Measurements from ENCODE around the gene APBA2.
"Not testable (repeated sequence)": the region's sequence is repeated elsewhere in the genome, so short reads cannot be mapped to it uniquely, and the experiment has no call there.

APBA2 gene

DNA sequence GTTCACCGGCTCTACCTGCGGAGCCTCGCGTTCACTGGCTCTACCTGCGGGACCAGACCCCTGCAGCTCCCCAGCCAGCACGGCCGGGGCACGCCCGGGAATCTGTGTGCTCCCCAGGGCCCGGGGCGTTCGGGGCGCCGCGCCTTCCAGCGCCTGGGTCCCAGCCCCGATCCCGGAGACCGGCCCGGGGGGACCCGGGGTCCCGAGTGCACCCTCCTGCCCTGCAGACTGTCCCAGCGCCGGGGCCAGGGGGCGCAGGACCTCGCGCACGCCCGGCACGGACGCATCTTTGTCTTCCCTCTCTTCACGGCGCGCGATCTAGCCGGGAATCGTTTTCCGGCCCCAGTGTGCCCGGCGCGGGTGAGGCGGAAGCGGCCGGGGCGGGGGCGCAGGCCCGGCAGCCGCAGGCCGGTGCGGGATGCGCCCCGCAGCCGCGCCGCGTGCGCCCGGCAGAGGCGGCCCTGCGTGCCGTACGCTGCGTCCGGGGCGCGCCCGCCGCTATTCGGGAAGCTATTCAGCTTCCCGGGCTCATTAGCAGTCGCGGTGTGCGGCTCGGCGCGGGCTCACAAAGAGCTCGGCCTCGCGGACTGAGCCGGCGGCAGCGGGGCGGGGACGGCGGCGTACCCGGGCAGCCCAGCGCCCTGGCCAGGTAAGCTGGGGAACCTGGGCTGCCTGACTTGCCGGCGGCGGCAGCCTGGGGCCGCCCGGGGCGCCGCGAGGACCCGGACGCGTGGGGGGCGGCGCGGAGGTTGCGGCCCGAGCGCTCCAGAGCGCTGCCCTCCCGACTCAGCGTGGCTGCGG is at the start of gene APBA2:
Gene APBA2, plus strand, starts transcription at position 345 of the 801 bp plus-strand sequence. CDS start 167,911 bp downstream, outside the sequence.
- FAIRE-seq = no peak

DNA sequence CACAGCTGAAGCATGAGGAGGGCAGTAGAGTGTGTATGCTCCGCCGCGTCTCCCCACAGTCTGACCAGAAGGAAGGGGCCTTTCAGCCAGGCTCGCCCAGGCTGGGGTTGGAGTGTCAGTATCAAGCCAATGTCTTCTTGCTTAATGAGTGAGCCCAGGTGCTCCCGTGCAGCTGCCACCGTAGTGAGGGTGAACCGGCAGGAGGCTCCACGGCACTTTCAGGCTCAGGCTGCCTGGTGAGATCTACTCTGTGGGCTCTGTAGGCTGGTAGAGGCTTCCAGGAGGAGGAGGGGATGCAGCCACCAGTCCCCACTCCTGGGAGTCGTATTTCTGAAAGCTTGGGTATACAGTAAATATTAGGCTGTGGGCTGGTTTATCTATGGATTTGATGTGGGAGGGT is 45.5 kb upstream of the APBA2 start:
- not testable (repeated sequence) for FAIRE-seq

DNA sequence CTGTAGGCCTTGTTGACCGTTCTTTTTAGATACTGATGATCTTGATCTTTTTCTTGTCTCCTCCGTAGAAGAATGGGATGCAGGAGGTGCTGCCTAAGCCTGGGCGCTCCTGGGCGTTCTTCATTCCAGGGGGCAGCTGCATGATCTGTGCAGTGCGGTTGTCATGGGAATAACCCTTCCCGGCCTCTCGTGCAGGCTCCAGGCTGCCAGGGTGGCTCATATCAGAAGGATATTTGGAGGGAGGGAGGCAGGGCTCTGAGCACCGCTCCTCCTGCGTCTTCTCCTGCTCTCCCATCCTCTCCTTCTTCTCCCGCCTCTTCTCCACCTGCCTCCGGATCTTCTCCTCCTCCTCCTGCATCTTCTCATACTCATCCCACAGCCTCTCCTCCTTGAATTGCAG is 43.6 kb upstream of the APBA2 start:
- not testable (repeated sequence) for FAIRE-seq

DNA sequence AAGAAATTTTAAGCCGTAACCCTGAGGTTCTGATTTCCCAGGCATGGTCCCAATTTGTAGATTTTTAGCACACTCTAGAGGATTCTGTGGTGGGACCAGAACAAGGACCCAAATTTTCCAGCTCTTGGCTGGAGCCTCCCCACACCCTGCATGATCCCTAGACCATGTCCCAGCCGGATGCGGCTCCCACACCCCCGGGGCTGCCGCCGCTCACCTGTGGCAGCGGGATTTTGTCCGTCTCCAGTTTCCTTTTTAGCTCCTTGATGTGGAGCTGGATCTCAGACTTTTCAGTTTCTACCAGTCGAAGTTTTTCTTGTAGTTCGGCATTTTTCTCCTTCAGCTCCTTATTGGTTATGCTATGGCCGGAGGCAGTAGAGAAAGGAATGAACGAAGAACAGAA is 42.3 kb upstream of the APBA2 start:
- not testable (repeated sequence) for FAIRE-seq

DNA sequence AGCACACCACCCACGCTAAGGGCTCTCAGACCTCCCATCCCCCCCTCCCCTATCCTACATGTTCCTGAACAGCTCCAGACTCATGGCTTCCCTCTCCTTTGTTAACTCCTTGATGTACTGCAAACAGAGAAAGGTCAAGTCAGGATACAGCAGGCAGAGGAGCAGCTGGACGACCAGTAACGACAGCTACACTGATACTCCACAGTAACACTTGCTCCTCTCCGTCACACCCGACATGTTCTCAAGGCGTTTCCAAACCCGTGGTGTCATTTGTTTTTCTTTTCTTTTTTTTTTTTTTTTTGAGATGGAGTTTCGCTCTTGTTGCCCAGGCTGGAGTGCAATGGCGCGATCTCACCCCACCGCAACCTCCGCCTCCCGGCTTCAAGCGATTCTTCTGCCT is 41.6 kb upstream of the APBA2 start:
- not testable (repeated sequence) for FAIRE-seq

DNA sequence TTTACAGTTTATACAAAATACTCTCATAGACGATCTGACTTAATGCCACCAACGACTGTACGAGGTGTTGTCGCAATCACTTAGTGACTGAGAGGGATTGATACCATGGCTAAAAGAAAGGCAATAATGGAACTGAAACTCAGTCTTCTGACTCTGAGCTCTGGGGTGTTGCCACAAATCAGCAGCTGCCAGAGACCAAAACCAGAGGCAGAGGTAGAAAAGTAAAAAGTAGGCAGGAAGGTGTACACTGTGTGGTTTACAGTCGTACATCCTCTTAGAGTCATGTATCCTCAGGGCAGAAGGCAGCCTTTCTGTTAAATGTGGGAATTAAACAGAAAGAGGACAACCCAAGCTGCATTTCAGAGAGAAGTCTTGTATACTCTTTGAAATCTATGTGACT is 38.5 kb upstream of the APBA2 start:
- not testable (repeated sequence) for FAIRE-seq

DNA sequence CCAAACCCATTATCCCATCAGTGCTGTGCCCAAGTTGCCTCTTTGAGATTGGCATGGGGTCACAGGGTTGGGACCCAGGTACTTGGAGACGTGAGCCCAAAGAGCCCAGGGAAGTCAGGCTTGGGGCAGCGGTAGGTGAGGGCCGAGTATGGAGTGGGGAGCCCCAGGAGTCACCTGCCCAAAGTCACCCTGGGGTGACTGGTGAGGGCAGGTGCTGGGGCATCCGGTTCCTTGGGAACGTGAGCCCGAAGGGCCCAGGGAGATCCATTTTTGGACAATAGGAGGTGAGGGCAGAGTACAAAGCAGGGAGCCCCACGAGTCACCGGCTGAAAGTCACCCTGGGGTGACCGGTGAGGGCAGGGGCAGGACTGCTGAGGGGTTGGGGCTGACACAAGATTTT is 37.8 kb upstream of the APBA2 start:
- not testable (repeated sequence) for FAIRE-seq

DNA sequence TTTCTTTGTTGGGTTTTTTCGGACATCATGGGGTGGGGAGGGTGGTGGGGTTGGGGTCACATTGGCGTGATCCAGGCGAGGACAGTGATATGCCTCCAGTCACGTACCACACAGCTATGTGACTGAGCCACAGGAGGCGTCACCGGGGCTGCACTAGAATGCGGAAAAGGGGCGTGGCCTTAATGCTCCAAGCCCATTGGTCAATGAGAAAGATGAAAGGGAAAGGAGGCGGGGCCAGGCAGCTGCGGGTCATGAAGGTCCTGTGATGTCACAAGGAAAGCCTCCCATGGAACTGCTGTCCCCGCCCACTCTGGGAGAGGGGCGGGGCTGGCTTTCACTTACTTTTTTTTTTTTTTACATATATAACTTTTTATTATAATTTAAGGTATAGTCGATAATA is 37.3 kb upstream of the APBA2 start, which contains the start of gene GOLGA6L7:
Gene GOLGA6L7, minus strand, starts transcription at position 124 of the 400 bp plus-strand sequence. Its CDS starts 95 bp downstream, at position 29.
- not testable (repeated sequence) for FAIRE-seq

DNA sequence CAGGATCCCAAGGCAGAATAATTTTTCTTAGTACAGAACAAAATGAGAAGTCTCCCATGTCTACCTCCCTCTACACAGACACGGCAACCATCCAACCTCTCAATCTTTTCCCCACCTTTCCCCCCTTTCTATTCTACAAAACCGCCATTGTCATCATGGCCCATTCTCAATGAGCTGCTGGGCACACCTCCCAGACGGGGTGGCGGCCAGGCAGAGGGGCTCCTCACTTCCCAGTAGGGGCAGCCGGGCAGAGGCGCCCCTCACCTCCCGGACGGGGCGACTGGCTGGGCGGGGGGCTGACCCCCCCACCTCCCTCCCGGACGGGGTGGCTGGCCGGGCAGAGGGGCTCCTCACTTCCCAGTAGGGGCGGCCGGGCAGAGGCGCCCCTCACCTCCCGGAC is 36.5 kb upstream of the APBA2 start:
- FAIRE-seq = not testable (repeated sequence)

DNA sequence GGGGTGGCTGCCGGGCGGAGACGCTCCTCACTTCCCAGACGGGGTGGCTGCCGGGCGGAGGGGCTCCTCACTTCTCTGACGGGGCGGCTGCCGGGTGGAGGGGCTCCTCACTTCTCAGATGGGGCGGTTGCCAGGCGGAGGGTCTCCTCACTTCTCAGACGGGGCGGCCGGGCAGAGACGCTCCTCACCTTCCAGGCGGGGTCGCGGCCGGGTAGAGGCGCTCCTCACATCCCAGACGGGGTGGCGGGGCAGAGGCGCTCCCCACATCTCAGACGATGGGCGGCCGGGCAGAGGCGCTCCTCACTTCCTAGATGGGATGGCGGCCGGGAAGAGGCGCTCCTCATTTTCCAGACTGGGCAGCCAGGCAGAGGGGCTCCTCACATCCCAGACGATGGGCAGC is 36.0 kb upstream of the APBA2 start:
- not testable (repeated sequence) for FAIRE-seq

DNA sequence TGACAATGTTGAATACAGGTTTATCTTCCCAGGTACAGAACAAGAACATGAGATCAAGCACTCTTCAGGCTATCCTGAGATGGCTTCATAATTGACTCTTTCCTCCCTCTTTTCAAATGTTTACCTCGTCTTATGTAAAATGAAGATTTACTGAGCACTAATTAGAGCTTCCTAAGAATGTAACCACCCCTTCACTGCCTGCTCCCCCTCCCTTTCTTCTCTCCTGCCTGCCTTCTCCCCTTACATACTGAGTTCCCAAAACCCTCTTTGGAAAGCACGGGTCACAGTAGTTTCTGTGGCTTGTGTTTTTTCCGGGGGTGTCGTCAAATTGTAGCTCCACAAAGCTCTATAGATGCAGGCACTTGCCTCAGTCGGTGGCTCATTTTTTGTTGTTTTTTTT is 32.1 kb upstream of the APBA2 start:
- not testable (repeated sequence) for FAIRE-seq

DNA sequence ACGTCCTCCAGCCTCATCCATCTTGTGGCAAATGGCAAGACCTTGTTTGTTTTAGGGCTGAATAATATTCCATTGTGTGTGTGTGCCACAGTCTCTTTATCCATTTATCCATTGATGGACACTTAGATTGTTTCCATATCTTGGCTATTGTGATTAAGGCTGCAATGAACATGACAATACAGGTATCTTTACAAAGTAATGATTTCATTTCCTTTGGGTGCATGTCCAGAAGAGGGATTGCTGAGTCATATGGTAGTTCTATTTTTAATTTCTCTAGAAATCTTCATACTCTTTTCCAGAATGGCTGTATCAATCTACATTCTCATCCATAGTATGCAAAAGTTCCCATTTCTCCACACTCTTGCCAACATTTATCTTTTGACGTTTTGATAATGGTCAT is 31.2 kb upstream of the APBA2 start:
- FAIRE-seq = not testable (repeated sequence)

DNA sequence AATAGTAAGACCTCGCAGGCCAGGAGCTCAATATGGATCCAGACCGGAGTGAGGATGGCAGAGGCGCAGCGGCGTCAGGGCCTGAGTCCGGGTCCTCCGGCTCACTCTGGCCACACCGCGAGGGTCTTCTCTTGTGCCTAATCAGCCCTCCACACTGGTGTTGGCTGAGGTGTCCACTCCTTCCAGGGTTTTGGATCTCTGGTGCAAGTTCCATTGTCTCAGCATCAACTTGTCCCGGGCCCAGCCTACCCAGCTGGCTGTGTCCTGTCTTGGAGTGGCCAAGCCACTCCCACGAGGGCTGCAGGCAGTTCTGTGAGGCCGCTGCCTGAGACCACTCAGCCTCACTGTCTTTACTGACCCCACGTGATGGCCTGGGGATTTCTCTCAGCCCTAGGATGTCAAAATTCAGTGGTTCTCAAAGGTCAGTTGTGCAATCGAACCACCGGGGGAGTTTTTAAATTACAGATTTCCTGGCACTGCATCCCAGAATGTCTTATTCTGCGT is 24.7 kb upstream of the APBA2 start:
- FAIRE-seq = no peak

DNA sequence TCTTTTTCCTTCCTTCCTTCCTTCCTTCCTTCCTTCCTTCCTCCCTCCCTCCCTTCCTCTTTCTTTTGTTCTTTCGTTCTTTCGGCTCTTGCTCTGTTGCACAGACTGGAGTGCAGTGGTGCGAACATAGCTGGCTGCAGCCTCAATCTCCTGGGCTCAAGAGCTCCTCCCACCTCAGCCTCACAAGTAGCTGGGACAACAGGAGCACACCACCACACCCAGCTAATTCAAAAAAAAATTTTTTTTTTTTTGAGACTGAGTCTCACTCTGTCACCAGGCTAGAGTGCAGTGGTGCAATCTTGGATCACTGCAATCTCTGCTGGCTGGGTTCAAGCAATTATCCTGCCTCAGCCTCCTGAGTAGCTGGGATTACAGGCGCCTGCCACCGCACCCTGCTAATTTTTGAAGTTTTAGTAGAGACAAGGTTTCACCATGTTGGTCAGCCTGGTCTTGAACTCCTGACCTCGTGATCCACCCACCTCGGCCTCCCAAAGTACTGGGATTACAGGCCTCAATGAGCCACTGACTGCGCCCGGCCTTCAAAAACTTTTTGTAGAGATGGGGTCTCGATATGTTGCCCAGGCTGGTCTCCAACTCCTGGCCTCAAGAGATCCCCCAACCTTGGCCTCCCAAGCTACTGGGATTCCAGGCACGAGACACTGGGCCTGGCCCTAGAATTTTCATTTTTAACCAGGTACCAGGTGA is 24.0 kb upstream of the APBA2 start:
- not testable (repeated sequence) for FAIRE-seq

DNA sequence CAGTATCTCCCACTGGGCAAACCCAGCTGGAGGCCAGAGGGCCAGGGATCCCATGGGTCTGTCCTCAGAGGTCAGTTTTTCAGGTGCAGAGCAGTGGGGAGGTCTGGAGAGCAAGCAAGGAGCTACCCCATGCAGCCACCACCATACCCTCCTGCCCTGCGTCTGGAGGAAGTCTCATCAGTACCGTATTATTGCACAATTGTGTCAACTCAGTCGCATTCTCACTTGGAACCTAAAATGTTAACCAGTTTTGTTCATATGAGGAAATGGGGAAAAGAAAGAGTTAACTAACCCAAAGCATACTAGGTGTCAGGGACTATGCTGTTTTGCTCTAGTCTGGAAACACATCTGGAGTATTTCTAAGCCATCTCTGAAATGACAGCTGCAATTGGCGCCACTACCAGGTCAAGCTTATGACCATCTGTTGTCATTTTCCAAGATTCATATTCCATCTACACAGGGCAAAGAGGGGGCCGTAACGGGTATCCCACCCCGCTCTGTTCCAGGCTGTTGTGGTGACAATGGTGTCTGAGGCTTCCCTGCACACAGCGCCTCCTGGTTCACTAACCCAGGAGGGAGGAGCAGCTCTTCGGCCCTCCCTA is 16.9 kb upstream of the APBA2 start:
- no peak for FAIRE-seq

DNA sequence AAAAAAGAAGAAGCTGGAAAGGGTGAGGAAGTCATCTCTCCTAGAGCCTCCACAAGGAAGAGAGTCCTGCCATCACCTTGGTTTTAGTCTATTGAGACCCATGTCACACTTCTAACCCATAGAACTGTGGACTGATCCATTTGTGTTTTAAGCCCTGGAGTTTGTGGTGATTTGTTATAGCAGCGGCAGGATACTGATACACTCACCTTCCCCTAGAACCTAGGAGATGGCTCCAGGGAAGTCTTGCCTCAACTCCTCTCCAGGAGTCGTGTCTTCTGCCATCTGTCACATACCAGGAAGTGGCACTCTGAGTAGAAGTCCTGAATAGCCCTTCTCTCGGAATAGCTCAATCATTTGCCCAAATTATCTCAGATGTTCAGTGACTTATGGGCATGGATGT is 14.6 kb upstream of the APBA2 start:
- no peak for FAIRE-seq

DNA sequence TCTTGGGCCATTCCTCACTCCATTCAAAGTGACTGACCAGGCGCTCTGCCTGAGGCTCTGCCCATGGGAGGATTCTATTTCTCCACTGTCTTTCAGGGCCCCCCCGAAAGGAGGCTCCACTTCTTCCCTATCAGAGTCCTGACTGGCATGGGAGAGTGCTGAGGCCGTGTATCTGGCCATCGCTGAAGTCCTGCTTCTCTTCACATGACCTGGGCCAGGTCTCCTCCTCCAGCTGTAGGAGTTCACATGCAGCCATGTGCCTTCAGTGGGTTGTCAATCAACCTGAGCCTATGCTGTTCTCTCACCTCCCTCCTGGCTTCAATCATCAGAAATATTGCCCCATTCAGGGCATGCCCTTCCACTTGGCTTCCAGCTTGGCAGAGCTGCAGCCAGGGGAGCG is 12.8 kb upstream of the APBA2 start:
- no peak for FAIRE-seq

DNA sequence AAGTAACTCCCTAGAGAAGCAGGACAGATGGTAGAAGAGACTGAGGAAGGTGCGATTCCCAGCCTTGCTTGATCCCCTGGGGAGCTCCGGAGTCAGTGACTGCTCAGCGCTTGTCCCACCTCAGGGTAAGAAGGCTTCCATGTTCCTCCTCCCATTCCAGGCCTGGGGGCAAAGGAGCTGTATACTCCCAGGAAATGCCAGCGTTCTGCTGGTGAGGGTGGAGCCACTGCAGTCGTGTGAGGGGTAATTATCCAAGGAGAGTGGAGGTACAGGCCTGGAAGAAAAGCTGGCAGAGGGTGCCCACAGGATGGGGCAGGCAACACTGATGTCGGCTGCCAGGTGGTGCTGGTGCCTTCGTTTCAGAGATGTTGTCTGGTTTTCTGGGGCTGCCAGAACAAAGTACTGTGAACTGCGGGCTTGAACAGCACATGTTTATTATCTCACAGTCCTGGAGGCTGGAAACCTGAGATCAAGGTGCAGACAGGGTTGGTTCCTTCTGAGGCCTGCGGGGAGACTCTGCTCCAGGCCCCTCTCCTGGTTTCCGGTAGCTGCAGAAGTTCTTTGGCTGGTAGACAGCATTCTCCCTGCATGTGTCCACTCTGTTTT is 12.1 kb upstream of the APBA2 start:
- no peak for FAIRE-seq

DNA sequence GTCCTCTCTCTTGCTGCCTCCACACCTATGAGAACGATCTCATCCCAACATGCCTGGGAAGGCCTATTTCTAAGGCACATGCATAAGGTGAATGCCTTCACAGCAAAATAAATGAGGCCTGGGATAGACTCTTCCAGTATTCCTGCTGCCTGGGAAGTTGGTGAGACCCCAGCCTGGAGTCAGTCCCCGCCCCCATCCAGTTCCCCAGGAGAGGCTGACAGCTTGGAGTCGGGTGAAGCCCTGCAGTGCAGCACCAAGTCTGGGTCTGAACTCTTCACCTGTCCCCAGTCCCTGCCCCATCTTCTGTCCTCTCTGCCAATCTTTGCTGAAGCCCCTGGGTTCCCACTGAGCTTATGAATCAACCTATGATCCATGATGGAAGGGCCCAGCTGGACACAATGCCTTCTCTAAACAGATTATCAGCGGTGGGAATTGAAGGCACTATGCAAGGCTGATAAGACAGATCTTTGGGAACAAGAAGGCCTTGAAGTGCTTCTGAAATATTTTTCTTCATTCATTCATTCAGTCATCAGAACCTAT is 10.2 kb upstream of the APBA2 start:
- no peak for FAIRE-seq

DNA sequence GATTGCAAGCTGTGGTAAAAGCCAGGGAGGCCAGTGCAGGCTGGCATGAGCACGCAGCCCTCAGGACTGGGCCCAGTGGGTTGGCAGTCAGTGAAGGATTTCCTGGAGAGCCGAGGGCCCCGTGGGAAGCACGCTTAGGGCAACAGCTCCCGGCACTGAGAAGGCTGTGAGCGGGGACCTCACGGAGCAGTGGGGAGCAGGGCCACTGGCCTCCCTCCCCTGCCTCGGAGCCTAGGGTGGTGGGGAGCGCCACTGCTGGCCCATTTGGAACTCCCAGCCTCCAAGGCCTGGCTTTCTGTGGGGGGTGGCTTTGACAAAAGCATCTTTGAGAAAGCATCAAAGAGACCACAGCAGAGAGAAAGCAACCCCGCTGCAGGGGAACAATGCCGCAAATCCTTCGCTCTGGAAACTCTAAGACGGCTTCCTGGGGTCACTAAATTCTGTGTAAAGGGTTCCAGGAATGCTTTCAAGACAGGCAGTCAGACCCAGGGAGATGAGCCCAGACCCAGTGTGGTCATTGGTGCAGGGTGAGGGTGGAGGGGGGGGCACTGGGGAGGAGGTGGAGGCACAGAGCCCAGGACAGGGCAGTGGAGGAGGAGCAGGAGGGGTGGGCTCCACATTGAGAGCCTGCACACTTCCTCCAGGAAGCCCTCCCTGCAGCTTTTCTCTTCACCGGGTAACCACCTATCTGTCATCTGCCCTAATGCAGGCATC is 9.5 kb upstream of the APBA2 start:
- no peak for FAIRE-seq

DNA sequence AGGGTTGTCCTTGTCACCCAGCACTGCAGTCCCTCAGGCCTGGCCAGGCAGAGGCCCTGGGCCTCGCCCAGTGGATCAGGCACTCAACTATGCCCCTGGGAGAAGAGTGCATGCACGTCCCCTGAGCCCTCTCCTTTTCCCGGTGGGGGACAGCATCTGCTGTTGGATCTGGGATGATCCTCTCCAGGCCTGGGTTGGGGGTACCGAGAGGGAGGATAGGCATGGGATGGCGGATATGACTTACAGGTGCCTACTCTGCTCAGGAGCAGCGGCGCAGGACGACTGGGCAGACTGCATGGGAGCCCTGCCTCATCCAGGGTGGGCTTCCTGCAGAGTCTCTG is 9.0 kb upstream of the APBA2 start:
- FAIRE-seq = no peak

DNA sequence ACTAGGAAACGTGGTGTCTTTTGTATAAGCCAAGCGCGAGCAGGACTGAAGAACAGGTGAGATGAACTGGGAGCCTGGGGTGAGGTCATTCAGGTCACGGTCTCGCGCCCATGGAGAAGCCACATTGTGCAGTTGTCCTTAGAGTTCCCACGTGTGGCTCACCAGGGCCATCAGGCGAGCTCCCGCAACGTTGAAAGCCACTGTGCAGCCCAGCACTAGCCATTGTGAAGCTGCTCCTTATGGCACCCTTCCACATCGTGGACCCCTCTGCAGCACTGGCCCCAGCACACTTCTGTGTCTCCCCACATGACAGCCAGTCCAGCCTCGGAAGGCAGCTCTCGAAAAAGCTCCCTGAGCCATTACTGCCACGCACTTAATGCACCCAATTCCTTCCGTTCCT is 7.6 kb upstream of the APBA2 start:
- no peak for FAIRE-seq

Measured in A204.1 (cell line).